GM12872 (cell line): ENCODE results near the gene CASTOR1.

Experiments
- CTCF ChIP-seq: IDR thresholded peaks from 3 replicates; pipeline ENCODE4 v1.5.1; 2011; ENCODE audit warnings: low read depth, mild to moderate bottlenecking, low read length, moderate library complexity; ENCODE audit not compliant: insufficient read depth

The CASTOR1 gene

DNA sequence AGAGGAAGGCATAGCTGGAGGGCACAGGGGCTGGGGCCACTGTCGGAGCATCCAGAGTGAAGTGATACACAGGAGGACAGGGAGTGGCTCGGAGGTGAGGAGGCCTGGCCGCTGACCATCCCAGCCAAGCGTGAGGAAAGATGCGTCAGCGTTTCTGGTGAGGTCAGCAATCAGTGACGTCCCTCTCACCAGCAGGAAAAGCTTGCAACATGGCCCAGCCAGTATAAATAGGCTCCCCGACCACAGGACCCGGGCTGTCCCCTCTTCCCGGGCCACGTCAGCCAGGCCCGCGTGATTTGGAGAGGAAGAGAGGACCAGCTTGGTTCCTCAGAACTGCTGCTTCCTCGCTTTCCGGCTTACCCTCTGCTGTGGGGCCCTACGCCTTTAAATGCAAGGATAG, 18.5 kb downstream of the CASTOR1 start:
- no peak for TF ChIP-seq CTCF

DNA sequence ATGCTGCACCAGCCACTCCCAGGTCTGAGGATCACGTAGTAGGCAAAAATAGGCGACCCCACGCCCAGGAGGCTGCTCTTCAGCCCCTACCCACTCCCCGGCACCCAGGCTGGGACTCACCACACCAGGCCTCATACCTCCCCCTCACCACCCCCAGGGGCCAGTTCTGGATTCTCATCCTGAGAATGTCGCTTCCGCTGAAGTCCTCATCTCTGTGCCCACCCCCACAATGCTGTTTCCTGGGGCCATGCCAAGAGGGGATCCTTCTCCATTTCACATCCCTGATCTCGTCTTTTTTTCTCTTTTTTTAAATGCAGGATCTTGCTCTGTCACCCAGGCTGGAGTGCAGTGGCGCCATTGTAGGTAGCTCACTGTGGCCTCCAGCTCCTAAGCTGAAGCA, 21.0 kb downstream of the CASTOR1 start:
- no peak for TF ChIP-seq CTCF

- TF ChIP-seq CTCF, result no peak
Observed at GRCh38 chr22:30267382-30268302, 21.7 kb downstream of the CASTOR1 start.

GRCh38 chr22:30266445-30267381, 22.6 kb downstream of the CASTOR1 start, which contains the start of gene OSM:
OSM (minus strand) TSS chr22:30266851; CDS start chr22:30266799, 52 bp downstream.
- TF ChIP-seq CTCF, result no peak

GRCh38 chr22:30265823-30266444, 23.4 kb downstream of the CASTOR1 start:
- no peak for TF ChIP-seq CTCF

GRCh38 chr22:30265131-30265720, 24.1 kb downstream of the CASTOR1 start:
- TF ChIP-seq CTCF, result no peak
